Mammary microvascular endothelial cell (primary cell): ENCODE data around the gene TRDMT1. TPM values are rescaled to one million over a fixed set of nuclear protein-coding genes. Genes with fewer than 3 reads are reported as not detected.

Experiments used
- total RNA-seq: library from RNA; depleted of rRNA; stranded (reverse); fragments of >200 nt; gene quantifications from 2 replicates; pipeline ENCODE4 v1.2.3, GENCODE V29; 2015

TRDMT1 gene, protein sequence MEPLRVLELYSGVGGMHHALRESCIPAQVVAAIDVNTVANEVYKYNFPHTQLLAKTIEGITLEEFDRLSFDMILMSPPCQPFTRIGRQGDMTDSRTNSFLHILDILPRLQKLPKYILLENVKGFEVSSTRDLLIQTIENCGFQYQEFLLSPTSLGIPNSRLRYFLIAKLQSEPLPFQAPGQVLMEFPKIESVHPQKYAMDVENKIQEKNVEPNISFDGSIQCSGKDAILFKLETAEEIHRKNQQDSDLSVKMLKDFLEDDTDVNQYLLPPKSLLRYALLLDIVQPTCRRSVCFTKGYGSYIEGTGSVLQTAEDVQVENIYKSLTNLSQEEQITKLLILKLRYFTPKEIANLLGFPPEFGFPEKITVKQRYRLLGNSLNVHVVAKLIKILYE
- 4.3 and 4.9 TPM in 2 replicates for total RNA-seq

GRCh38 chr10:17200912-17201793 is at the start of gene TRDMT1:
TRDMT1 (minus strand) TSS chr10:17201672; CDS start chr10:17201634, 38 bp downstream.

GRCh38 chr10:17228091-17229015 is 26.9 kb upstream of the TRDMT1 start, which contains the start of gene VIM:
VIM (plus strand) TSS chr10:17228241; CDS start chr10:17229423, 1,182 bp downstream.

GRCh38 chr10:17129741-17130140 is 71.7 kb downstream of the TRDMT1 start, which contains the start of gene CUBN:
CUBN (minus strand) TSS chr10:17129811; CDS start chr10:17129765, 46 bp downstream.

Other genes starting within 250 kb of the TRDMT1 start
- 2.0 and 6.8 TPM in 2 replicates for gene CUBN, start 71.9 kb downstream of the TRDMT1 start, total RNA-seq
- 6,184 and 6,269 TPM in 2 replicates for gene VIM, start 26.6 kb upstream of the TRDMT1 start, total RNA-seq